Measurements from ENCODE around the gene ASIP. TPM values are rescaled to one million over a fixed set of nuclear protein-coding genes. Genes with fewer than 3 reads are reported as not detected.
"Not testable (repeated sequence)": the region's sequence is repeated elsewhere in the genome, so short reads cannot be mapped to it uniquely, and the experiment has no call there.

The ASIP gene
- polyA plus RNA-seq, 1 donor (not counting 4 experiments of a cell fraction or from before 2014, with no cell fraction given): not detected

GRCh38 chr20:34285450-34285849 is 44.2 kb downstream of the ASIP start:
- dilution Hi-C loops (cut with MboI; ENCODE audit: extremely low pct_ligation_motif_present, low sequenced_read_pairs): no loop called here

GRCh38 chr20:34287500-34287899 is 46.3 kb downstream of the ASIP start:
- H3K27me3 ChIP-seq (ENCODE audit: control insufficient read depth, extremely low read depth, insufficient read depth, low read length); H3K79me2 ChIP-seq (ENCODE audit: control insufficient read depth, insufficient read depth, low read length); H3K9ac ChIP-seq (ENCODE audit: control insufficient read depth, extremely low read depth, insufficient read depth, low read length); H3K4me3 ChIP-seq (ENCODE audit: control insufficient read depth in 2 of 3, extremely low read depth in 1 of 3, insufficient read depth in 2 of 3, low read depth in 1 of 3, low read length in 3 of 3); H4K20me1 ChIP-seq (ENCODE audit: control insufficient read depth, extremely low read depth, insufficient read depth, low read length); H3K4me1 ChIP-seq (ENCODE audit: control insufficient read depth, extremely low read depth, insufficient read depth, low read length); FAIRE-seq; dilution Hi-C loops (cut with MboI; ENCODE audit: extremely low pct_ligation_motif_present, low sequenced_read_pairs); H2AFZ ChIP-seq (ENCODE audit: control insufficient read depth, low read length); H3K4me2 ChIP-seq (ENCODE audit: control insufficient read depth, extremely low read depth, insufficient read depth, low read depth, low read length); H3K9me3 ChIP-seq (ENCODE audit: control insufficient read depth, low read depth, low read length); H3K9me1 ChIP-seq (ENCODE audit: control insufficient read depth, extremely low read depth, insufficient read depth, low read length); H3K27ac ChIP-seq (ENCODE audit: control insufficient read depth, insufficient read depth, low read length); DNase-seq (ENCODE audit: low read depth, low spot score): not testable (repeated sequence)
- peaks cover 60 to 69% of the 10 kb centered on the region in 2 experiments for H3K36me3 ChIP-seq (ENCODE audit: control insufficient read depth in 2 of 2, extremely low read depth in 1 of 2, insufficient read depth in 2 of 2, low read length in 2 of 2)

More at GRCh38 chr20:34285450-34285849, 44.2 kb downstream of the ASIP start:
- Histone ChIP-seq H3K9me1 (ENCODE audit: control insufficient read depth, extremely low read depth, insufficient read depth, low read length) (no peaks in the 10 kb centered on the region), H2AFZ (ENCODE audit: control insufficient read depth, low read length) (no peak overlapping the region), H3K79me2 (ENCODE audit: control insufficient read depth, insufficient read depth, low read length) (peaks cover 2% of the 10 kb centered on the region), H3K27me3 (ENCODE audit: control insufficient read depth, extremely low read depth, insufficient read depth, low read length) (no peaks in the 10 kb centered on the region), H3K27ac (ENCODE audit: control insufficient read depth, insufficient read depth, low read length) (no peak overlapping the region), H3K36me3 (ENCODE audit: control insufficient read depth in 2 of 2, extremely low read depth in 1 of 2, insufficient read depth in 2 of 2, low read length in 2 of 2) (peaks cover 51 to 63% of the 10 kb centered on the region in 2 experiments), H3K4me2 (ENCODE audit: control insufficient read depth, extremely low read depth, insufficient read depth, low read depth, low read length) (no peak overlapping the region), H3K4me1 (ENCODE audit: control insufficient read depth, extremely low read depth, insufficient read depth, low read length) (no peaks in the 10 kb centered on the region), H3K9me3 (ENCODE audit: control insufficient read depth, low read depth, low read length) (no peaks in the 10 kb centered on the region), H3K4me3 (ENCODE audit: control insufficient read depth in 2 of 3, extremely low read depth in 1 of 3, insufficient read depth in 2 of 3, low read depth in 1 of 3, low read length in 3 of 3) (no peak overlapping the region), H4K20me1 (ENCODE audit: control insufficient read depth, extremely low read depth, insufficient read depth, low read length) (peaks cover 7% of the 10 kb centered on the region), H3K9ac (ENCODE audit: control insufficient read depth, extremely low read depth, insufficient read depth, low read length) (no peak overlapping the region)
- FAIRE-seq (no peak), DNase-seq (ENCODE audit: low read depth, low spot score) (no peak)
- TF ChIP-seq EZH2 (IDR thresholded peaks at IDR 0.05; ENCODE audit: low read length) (no peak), CTCF (optimal IDR thresholded peaks at IDR 0.05 in 1 of 3, IDR thresholded peaks at IDR 0.05 in 1 of 3, conservative IDR thresholded peaks at IDR 0.05 in 1 of 3; ENCODE audit: extremely low read depth in 1 of 3, insufficient read depth in 2 of 3, low read length in 3 of 3) (no peak)

GRCh38 chr20:34290471-34290870 is 49.2 kb downstream of the ASIP start:
- DNase-seq (ENCODE audit: low read depth, low spot score) (no peak), FAIRE-seq (no peak)
- Histone ChIP-seq H3K9me1 (ENCODE audit: control insufficient read depth, extremely low read depth, insufficient read depth, low read length) (no peaks in the 10 kb centered on the region), H3K79me2 (ENCODE audit: control insufficient read depth, insufficient read depth, low read length) (peaks cover 32% of the 10 kb centered on the region), H4K20me1 (ENCODE audit: control insufficient read depth, extremely low read depth, insufficient read depth, low read length) (peaks cover 23% of the 10 kb centered on the region), H3K36me3 (ENCODE audit: control insufficient read depth in 2 of 2, extremely low read depth in 1 of 2, insufficient read depth in 2 of 2, low read length in 2 of 2) (peaks cover 69 to 75% of the 10 kb centered on the region in 2 experiments), H3K4me1 (ENCODE audit: control insufficient read depth, extremely low read depth, insufficient read depth, low read length) (no peaks in the 10 kb centered on the region), H3K4me2 (ENCODE audit: control insufficient read depth, extremely low read depth, insufficient read depth, low read depth, low read length) (no peak overlapping the region), H2AFZ (ENCODE audit: control insufficient read depth, low read length) (no peak overlapping the region), H3K9ac (ENCODE audit: control insufficient read depth, extremely low read depth, insufficient read depth, low read length) (no peak overlapping the region), H3K27me3 (ENCODE audit: control insufficient read depth, extremely low read depth, insufficient read depth, low read length) (no peaks in the 10 kb centered on the region), H3K9me3 (ENCODE audit: control insufficient read depth, low read depth, low read length) (no peaks in the 10 kb centered on the region), H3K27ac (ENCODE audit: control insufficient read depth, insufficient read depth, low read length) (no peak overlapping the region), H3K4me3 (ENCODE audit: control insufficient read depth in 2 of 3, extremely low read depth in 1 of 3, insufficient read depth in 2 of 3, low read depth in 1 of 3, low read length in 3 of 3) (no peak overlapping the region)
- TF ChIP-seq EZH2 (IDR thresholded peaks at IDR 0.05; ENCODE audit: low read length) (no peak), CTCF (optimal IDR thresholded peaks at IDR 0.05 in 1 of 3, IDR thresholded peaks at IDR 0.05 in 1 of 3, conservative IDR thresholded peaks at IDR 0.05 in 1 of 3; ENCODE audit: extremely low read depth in 1 of 3, insufficient read depth in 2 of 3, low read length in 3 of 3) (no peak)
- dilution Hi-C loops (cut with MboI; ENCODE audit: extremely low pct_ligation_motif_present, low sequenced_read_pairs): no loop called here

All from keratinocyte (primary cell).